Kidney epithelial cell (primary cell): ENCODE data around the gene TENM3. TPM values are rescaled to one million over a fixed set of nuclear protein-coding genes. Genes with fewer than 3 reads are reported as not detected.
A peak's percentile ranks its signal among the peaks of the same experiment; 100 is the strongest.

Source experiments
- DNase-seq: peaks from one replicate; pipeline ENCODE4 v3.0.0-alpha.2; 2010; ENCODE audit warnings: low read depth
- H3K27me3 ChIP-seq: 2 replicates; pipeline ENCODE4 v1.6.0; 2011; ENCODE audit warnings: low read length; ENCODE audit not compliant: control insufficient read depth, insufficient read depth
- H3K36me3 ChIP-seq: 2 replicates; pipeline ENCODE4 v1.5.1; 2011; ENCODE audit warnings: low read length; ENCODE audit not compliant: control insufficient read depth, insufficient read depth
- H3K4me3 ChIP-seq: 2 replicates; pipeline ENCODE4 v1.5.1; 2011; ENCODE audit warnings: low read depth, mild to moderate bottlenecking, control low read depth, low read length
- total RNA-seq: library from RNA; depleted of rRNA; stranded (reverse); fragments of >200 nt; gene quantifications from 2 replicates; pipeline ENCODE4 v1.2.3, GENCODE V29; 2015
- TF ChIP-seq, protein P1 (sequence below): IDR thresholded peaks from 2 replicates; pipeline ENCODE4 v1.5.1; 2011; ENCODE audit warnings: mild to moderate bottlenecking, moderate library complexity, low read length, control low read depth, inconsistent platforms; ENCODE audit not compliant: insufficient read depth, poor library complexity, severe bottlenecking

TENM3 gene
- total RNA-seq, 1 donor from 2014 or later: 11.2 TPM

DNA sequence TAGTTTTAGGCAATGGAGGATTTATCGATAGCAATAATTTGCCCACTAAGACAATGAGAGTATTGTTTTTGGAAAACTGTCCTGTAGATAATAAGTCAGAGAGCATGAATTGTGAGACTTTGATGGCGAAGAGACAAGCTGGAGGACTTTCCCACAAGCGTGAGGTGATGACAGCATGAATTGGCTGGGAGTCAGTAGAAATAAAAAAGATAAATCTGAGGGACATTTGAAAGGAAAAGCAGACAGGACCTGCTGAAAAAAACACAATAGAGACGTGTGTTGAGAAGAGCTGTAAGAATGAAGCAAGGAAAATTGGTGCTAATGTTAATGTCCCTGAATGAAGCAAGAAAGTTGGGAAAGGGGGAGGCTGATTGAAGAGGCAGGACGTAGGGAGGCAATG lies 440.5 kb downstream of the TENM3 start:
- DNase-seq: no peak
- TF ChIP-seq, protein P1, sequence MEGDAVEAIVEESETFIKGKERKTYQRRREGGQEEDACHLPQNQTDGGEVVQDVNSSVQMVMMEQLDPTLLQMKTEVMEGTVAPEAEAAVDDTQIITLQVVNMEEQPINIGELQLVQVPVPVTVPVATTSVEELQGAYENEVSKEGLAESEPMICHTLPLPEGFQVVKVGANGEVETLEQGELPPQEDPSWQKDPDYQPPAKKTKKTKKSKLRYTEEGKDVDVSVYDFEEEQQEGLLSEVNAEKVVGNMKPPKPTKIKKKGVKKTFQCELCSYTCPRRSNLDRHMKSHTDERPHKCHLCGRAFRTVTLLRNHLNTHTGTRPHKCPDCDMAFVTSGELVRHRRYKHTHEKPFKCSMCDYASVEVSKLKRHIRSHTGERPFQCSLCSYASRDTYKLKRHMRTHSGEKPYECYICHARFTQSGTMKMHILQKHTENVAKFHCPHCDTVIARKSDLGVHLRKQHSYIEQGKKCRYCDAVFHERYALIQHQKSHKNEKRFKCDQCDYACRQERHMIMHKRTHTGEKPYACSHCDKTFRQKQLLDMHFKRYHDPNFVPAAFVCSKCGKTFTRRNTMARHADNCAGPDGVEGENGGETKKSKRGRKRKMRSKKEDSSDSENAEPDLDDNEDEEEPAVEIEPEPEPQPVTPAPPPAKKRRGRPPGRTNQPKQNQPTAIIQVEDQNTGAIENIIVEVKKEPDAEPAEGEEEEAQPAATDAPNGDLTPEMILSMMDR: no peak
- Histone ChIP-seq H3K36me3 (no peaks in the 10 kb centered on the region), H3K27me3 (no peaks in the 10 kb centered on the region), H3K4me3 (no peak overlapping the region)

DNA sequence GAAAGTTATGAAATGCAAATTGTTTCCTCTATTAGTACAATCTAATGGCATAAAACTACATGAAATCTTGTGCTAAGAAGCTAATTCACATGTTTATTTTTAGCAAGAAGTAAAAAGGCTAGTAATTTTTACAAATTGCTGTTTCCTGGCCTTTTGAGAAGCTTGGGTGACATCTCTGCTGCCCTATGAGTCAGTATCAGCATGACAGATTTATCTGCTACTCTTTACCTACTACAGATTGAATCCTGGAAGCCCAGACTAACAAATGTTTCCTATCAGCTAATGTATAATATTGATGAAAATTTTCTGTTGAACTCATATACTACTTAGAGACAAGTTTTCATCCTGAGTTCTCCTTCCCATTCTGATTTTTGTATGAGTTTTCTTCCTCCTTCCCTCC lies 441.6 kb downstream of the TENM3 start:
- H3K4me3 ChIP-seq: no peak overlapping the region
- no peaks in the 10 kb centered on the region for H3K27me3 ChIP-seq
- no peak for DNase-seq
- no peaks in the 10 kb centered on the region for H3K36me3 ChIP-seq
- TF ChIP-seq, protein P1: no peak

DNA sequence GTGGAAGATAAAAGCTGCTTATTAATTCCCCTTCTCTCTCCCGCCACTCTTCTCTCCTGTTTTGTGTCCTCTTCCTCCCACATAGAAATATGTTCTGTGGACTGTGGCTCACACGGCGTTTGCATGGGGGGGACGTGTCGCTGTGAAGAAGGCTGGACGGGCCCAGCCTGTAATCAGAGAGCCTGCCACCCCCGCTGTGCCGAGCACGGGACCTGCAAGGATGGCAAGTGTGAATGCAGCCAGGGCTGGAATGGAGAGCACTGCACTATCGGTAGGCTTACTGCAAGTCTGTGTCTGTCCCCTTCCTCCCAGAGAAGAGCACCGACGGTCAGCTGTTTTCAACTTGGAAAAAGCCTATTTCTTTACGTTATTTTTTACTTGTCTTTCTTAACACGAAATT lies 444.9 kb downstream of the TENM3 start:
- H3K4me3 ChIP-seq: no peak overlapping the region
- H3K36me3 ChIP-seq: no peaks in the 10 kb centered on the region
- H3K27me3 ChIP-seq: no peaks in the 10 kb centered on the region
- no peak for DNase-seq
- TF ChIP-seq, protein P1: no peak

DNA sequence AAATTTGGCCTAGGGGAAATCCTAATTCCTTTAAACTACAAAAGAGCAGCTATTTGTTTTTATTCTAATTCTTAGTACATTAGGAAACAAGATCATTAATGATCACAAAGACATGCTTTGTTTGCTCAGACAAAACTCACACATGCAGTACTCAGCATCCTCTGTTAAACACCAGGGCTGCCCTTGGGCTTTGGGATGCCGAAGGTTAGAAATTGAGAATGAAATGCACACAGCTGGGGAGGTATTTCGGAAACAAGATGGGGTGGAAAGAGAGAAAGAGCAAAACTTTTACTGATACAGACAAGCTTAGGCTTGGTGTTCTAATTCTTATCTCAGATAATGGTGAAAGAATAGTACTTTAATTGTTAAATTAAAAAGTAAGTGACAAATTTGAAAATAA lies 451.3 kb downstream of the TENM3 start:
- H3K36me3 ChIP-seq: no peaks in the 10 kb centered on the region
- no peaks in the 10 kb centered on the region for H3K27me3 ChIP-seq
- TF ChIP-seq, protein P1: no peak
- no peak overlapping the region for H3K4me3 ChIP-seq
- no peak for DNase-seq

DNA sequence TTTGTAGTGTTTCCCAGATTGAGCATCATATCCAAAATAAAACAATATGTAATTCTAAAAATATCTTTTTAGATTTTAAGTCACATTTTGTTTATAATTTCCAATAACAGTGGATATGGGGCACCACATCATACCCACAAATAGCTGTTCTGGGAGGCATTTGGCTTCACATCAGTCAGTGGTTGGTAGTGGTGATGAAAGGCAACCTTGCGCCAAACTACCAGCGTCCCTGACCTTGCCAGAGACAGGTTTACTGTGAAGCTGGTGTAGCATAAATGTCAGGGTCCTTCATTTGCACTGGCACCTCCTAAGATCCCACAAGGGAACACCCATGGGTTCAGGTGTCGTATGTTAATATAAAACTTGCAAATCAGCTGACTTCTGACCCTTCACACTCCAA lies 451.8 kb downstream of the TENM3 start:
- TF ChIP-seq, protein P1: no peak
- no peak overlapping the region for H3K4me3 ChIP-seq
- H3K27me3 ChIP-seq: no peaks in the 10 kb centered on the region
- no peak for DNase-seq
- H3K36me3 ChIP-seq: no peaks in the 10 kb centered on the region

DNA sequence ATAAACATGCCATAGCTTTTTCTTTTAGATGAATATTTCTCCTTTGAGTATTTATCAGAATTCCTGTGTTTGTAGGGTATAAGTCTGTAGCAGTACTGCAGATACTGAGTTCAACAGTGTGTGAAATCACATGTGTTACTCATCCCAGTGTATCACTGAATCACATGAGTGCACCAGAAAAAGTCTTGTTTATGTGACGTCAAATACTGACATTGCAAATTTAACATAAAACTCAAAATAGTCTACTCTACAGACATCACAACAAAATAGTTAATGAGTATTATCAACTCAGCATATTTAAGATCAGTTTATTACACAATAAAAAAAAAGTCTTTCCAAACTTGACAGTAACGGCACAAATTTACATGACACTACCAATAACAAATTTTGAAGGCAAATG lies 452.6 kb downstream of the TENM3 start:
- H3K27me3 ChIP-seq: no peaks in the 10 kb centered on the region
- H3K36me3 ChIP-seq: no peaks in the 10 kb centered on the region
- peak; percentile 7 for DNase-seq
- H3K4me3 ChIP-seq: no peak overlapping the region
- TF ChIP-seq, protein P1: no peak
